Neural progenitor cell (in vitro differentiated cells): ENCODE results near the gene PFN2.

Experiments used
- EZH2 ChIP-seq: fragments of 200-600 bp; sonication (generic); IDR thresholded peaks from 2 replicates; pipeline ENCODE4 v1.6.1; 2017; ENCODE audit warnings: antibody characterized with exemption, mild to moderate bottlenecking, moderate library complexity
- TF ChIP-seq, protein P1 (sequence below): fragments of 200-600 bp; sonication (generic); IDR thresholded peaks from 2 replicates; pipeline ENCODE4 v1.5.1; 2017; ENCODE audit warnings: antibody characterized with exemption, mild to moderate bottlenecking

DNA sequence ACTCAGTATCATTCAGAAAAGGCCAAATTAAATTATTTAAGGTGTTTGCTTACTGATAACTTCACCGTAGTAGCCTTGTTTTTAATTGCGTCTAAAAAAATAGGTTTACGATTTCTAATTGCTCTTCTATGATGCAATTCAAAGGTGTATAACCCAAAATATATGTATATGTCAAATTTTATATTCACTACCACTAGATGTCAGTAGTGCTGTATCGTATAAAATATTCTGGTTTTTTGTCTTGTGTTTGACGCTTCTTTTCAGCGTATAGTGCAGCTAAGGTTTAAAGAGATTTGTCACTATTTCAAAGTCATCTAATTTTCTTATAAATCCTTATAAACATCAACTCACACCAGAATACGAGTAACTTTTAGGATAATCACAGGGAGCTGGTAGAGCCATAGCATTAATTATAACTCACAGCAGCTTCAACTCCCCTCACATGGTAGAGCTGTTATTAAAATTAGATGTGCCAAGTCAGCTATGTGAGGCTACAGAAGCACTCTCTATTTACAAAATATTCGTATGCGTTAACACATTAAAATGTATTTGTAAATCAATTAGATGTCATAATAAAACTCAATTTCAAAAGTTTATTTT, 3.5 kb downstream of the PFN2 start:
- TF ChIP-seq, protein P1, sequence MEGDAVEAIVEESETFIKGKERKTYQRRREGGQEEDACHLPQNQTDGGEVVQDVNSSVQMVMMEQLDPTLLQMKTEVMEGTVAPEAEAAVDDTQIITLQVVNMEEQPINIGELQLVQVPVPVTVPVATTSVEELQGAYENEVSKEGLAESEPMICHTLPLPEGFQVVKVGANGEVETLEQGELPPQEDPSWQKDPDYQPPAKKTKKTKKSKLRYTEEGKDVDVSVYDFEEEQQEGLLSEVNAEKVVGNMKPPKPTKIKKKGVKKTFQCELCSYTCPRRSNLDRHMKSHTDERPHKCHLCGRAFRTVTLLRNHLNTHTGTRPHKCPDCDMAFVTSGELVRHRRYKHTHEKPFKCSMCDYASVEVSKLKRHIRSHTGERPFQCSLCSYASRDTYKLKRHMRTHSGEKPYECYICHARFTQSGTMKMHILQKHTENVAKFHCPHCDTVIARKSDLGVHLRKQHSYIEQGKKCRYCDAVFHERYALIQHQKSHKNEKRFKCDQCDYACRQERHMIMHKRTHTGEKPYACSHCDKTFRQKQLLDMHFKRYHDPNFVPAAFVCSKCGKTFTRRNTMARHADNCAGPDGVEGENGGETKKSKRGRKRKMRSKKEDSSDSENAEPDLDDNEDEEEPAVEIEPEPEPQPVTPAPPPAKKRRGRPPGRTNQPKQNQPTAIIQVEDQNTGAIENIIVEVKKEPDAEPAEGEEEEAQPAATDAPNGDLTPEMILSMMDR, result peak; percentile 74
- no peak for TF ChIP-seq EZH2
